WTC11 (cell line): ENCODE data around the gene TYMS. TPM values are rescaled to one million over a fixed set of nuclear protein-coding genes. Genes with fewer than 3 reads are reported as not detected.

ENCODE experiments used
- ATAC-seq: fragments of 200-7000 bp; cut with Tn5 transposase; 2 replicates; pipeline ENCODE4 v1.10.0; 2021; ENCODE audit warnings: mild to moderate bottlenecking, moderate library complexity
- CTCF ChIA-PET: fragments of 300-600 bp; sonication (Branson Sonifier 250); formaldehyde crosslinking; loops from one replicate; lab custom pipeline; 2021; ENCODE audit warnings: antibody characterized with exemption; lab: Charles Lee
- POLR2A ChIA-PET: fragments of 350-600 bp; sonication (Branson Sonifier 250); formaldehyde crosslinking; loops from one replicate; lab custom pipeline; 2021; ENCODE audit warnings: antibody characterized with exemption; lab: Charles Lee
- DNase-seq: peaks from one replicate; pipeline ENCODE4 v3.0.0; 2021; ENCODE audit warnings: low spot score
- H3K27ac Mint-ChIP-seq: 2 replicates; pipeline ENCODE4 v1.8.0; 2021; ENCODE audit warnings: mixed read lengths
- H3K27me3 Mint-ChIP-seq: 2 replicates; pipeline ENCODE4 v1.8.0; 2021; ENCODE audit warnings: low read depth, mild to moderate bottlenecking, moderate library complexity, mixed read lengths
- H3K36me3 Mint-ChIP-seq: 2 replicates; pipeline ENCODE4 v1.8.0; 2021; ENCODE audit warnings: mixed read lengths
- H3K4me1 Mint-ChIP-seq: 2 replicates; pipeline ENCODE4 v1.8.0; 2022; ENCODE audit warnings: mixed read lengths
- H3K4me3 Mint-ChIP-seq: 2 replicates; pipeline ENCODE4 v1.8.0; 2021; ENCODE audit warnings: mild to moderate bottlenecking, moderate library complexity, mixed read lengths
- H3K9me3 Mint-ChIP-seq: 2 replicates; pipeline ENCODE4 v1.8.0; 2021; ENCODE audit warnings: mixed read lengths
- AR ChIP-seq: fragments of 250-450 bp; sonication (Bioruptor Pico); IDR thresholded peaks from 2 replicates; pipeline ENCODE4 v1.9.0; 2021; ENCODE audit warnings: mild to moderate bottlenecking
- CTCF ChIP-seq: fragments of 200-600 bp; IDR thresholded peaks from 2 replicates; pipeline ENCODE4 v1.8.0; 2022; ENCODE audit warnings: antibody characterized with exemption
- EMX1 ChIP-seq: fragments of 250-450 bp; sonication (Bioruptor Pico); IDR thresholded peaks from 2 replicates; pipeline ENCODE4 v1.8.0; 2021; ENCODE audit warnings: mild to moderate bottlenecking
- GTF2I ChIP-seq: fragments of 250-450 bp; sonication (Bioruptor Pico); conservative IDR thresholded peaks from 2 replicates; pipeline ENCODE4 v1.4.0; 2021; ENCODE audit warnings: mild to moderate bottlenecking
- MLX ChIP-seq: sonication (generic); formaldehyde crosslinking; IDR thresholded peaks from 2 replicates; pipeline ENCODE4 v1.8.1; 2023; ENCODE audit warnings: mild to moderate bottlenecking, missing genetic modification reagents, moderate library complexity
- SMAD3 ChIP-seq: sonication (generic); formaldehyde crosslinking; IDR thresholded peaks from 2 replicates; pipeline ENCODE4 v1.8.0; 2022; ENCODE audit warnings: missing genetic modification reagents, mild to moderate bottlenecking, borderline replicate concordance
- SOX15 ChIP-seq: fragments of 250-450 bp; sonication (Bioruptor Pico); IDR thresholded peaks from 2 replicates; pipeline ENCODE4 v1.9.0; 2021; ENCODE audit warnings: mild to moderate bottlenecking
- SP1 ChIP-seq: sonication (generic); formaldehyde crosslinking; conservative IDR thresholded peaks from 2 replicates; pipeline ENCODE4 v1.8.1; 2022; ENCODE audit warnings: missing genetic modification reagents
- STAT6 ChIP-seq: sonication (generic); formaldehyde crosslinking; conservative IDR thresholded peaks from 2 replicates; pipeline ENCODE4 v1.8.1; 2023; ENCODE audit warnings: mild to moderate bottlenecking, low read depth, missing genetic modification reagents, moderate library complexity
- ZBTB21 ChIP-seq: sonication (generic); formaldehyde crosslinking; IDR thresholded peaks from 2 replicates; pipeline ENCODE4 v1.8.1; 2023; ENCODE audit warnings: mild to moderate bottlenecking, missing genetic modification reagents, borderline replicate concordance
- ZNF396 ChIP-seq: fragments of 250-450 bp; sonication (Bioruptor Pico); IDR thresholded peaks from 2 replicates; pipeline ENCODE4 v1.8.0; 2021; ENCODE audit warnings: mild to moderate bottlenecking, moderate library complexity, borderline replicate concordance
- ZNF416 ChIP-seq: fragments of 250-450 bp; sonication (Bioruptor Pico); IDR thresholded peaks from 2 replicates; pipeline ENCODE4 v1.9.0; 2021; ENCODE audit warnings: mild to moderate bottlenecking, inconsistent platforms
- total RNA-seq: library from RNA; stranded (reverse); gene quantifications from 3 replicates; pipeline ENCODE4 v1.2.3, GENCODE V29; 2021
- TF ChIP-seq, protein P1 (sequence below): sonication (generic); formaldehyde crosslinking; IDR thresholded peaks from 2 replicates; pipeline ENCODE4 v1.8.1; 2022; ENCODE audit warnings: mild to moderate bottlenecking, moderate library complexity, missing genetic modification reagents
- TF ChIP-seq, protein P2 (sequence below): sonication (generic); formaldehyde crosslinking; IDR thresholded peaks from 2 replicates; pipeline ENCODE4 v1.8.1; 2023; ENCODE audit warnings: mild to moderate bottlenecking, missing genetic modification reagents
- TF ChIP-seq, protein P3 (sequence below): fragments of 250-450 bp; sonication (Bioruptor Pico); conservative IDR thresholded peaks from 2 replicates; pipeline ENCODE4 v1.9.0; 2021; ENCODE audit warnings: mild to moderate bottlenecking

TYMS gene
- total RNA-seq, 1 experiment from 2014 or later = 86.4 TPM

DNA sequence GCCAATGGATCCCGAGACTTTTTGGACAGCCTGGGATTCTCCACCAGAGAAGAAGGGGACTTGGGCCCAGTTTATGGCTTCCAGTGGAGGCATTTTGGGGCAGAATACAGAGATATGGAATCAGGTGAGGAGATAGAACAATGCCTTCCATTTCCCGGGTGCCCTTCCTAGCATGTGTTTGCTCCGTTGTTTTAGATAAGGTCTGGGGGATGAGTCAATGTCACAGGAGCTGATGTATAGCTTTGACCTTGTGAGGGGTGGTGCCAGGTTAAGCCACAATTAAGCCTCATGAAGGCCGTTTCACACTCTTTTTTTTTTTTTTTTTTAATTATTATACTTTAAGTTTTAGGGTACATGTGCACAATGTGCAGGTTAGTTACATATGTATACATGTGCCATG lies 4.7 kb downstream of the TYMS start (continued):
- TF ChIP-seq SMAD3 (CRISPR knock-in tag) = no peak
- TF ChIP-seq, protein P1, sequence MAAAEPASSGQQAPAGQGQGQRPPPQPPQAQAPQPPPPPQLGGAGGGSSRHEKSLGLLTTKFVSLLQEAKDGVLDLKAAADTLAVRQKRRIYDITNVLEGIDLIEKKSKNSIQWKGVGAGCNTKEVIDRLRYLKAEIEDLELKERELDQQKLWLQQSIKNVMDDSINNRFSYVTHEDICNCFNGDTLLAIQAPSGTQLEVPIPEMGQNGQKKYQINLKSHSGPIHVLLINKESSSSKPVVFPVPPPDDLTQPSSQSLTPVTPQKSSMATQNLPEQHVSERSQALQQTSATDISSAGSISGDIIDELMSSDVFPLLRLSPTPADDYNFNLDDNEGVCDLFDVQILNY (CRISPR knock-in tag) = no peak

- ATAC-seq = peak; percentile 94
- Mint-ChIP-seq H3K36me3 (peaks cover 66% of the 10 kb centered on the region), H3K4me1 (no peaks in the 10 kb centered on the region), H3K27ac (no peak overlapping the region), H3K9me3 (peaks cover 14% of the 10 kb centered on the region), H3K27me3 (no peaks in the 10 kb centered on the region), H3K4me3 (no peak overlapping the region)
- POLR2A ChIA-PET = no interaction called here
- CTCF ChIA-PET = interaction anchor here (0.7 to 1.3 kb wide), 13 partner anchors 8 to 173 kb away, joined by 3 to 15 read pairs (median 5); partner anchors contain the start of genes ENOSF1 and TYMS
- TF ChIP-seq, protein P1 (CRISPR knock-in tag) = no peak
- TF ChIP-seq CTCF = peak; percentile 38; the same call in 1 of the 2 replicates
- DNase-seq = peak; percentile 55
Measured at GRCh38 chr18:666177-666576, 8.7 kb downstream of the TYMS start.

DNA sequence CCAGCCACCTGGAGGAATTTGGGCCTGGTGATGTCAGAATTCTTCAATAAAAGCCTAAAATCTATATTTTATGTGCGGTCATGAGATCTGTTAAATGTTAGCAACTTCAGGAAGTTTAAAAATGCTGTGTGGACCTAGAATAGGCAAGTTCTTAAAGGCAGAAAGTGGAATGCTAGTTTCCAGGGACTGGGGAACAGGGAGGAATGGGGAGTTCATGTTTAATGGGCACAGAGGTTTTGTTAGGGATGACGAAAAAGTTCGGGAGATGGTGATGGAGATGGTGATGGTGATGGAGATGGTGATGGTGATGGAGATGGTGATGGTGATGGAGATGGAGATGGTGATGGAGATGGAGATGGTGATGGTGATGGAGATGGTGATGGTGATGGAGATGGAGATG lies 9.2 kb downstream of the TYMS start:
- ChIA-PET POLR2A (no interaction called here), CTCF (interaction anchor here (0.8 to 1.3 kb wide), 12 partner anchors 9 to 173 kb away, joined by 3 to 15 read pairs (median 6); partner anchors contain the start of genes ENOSF1 and TYMS)
- Mint-ChIP-seq H3K27ac (no peak overlapping the region), H3K4me1 (no peaks in the 10 kb centered on the region), H3K27me3 (no peaks in the 10 kb centered on the region), H3K4me3 (no peak overlapping the region), H3K36me3 (peaks cover 65% of the 10 kb centered on the region), H3K9me3 (peaks cover 10% of the 10 kb centered on the region)
- TF ChIP-seq EMX1 (no peak), ZNF396 (CRISPR knock-in tag) (no peak), SOX15 (CRISPR knock-in tag) (no peak)
- TF ChIP-seq, protein P2, sequence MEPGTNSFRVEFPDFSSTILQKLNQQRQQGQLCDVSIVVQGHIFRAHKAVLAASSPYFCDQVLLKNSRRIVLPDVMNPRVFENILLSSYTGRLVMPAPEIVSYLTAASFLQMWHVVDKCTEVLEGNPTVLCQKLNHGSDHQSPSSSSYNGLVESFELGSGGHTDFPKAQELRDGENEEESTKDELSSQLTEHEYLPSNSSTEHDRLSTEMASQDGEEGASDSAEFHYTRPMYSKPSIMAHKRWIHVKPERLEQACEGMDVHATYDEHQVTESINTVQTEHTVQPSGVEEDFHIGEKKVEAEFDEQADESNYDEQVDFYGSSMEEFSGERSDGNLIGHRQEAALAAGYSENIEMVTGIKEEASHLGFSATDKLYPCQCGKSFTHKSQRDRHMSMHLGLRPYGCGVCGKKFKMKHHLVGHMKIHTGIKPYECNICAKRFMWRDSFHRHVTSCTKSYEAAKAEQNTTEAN (CRISPR knock-in tag) = no peak
- DNase-seq (no peak), ATAC-seq (no peak)

GRCh38 chr18:668260-668659 lies 10.8 kb downstream of the TYMS start:
- no peaks in the 10 kb centered on the region for H3K4me1 Mint-ChIP-seq
- peaks cover 63% of the 10 kb centered on the region for H3K36me3 Mint-ChIP-seq
- POLR2A ChIA-PET = no interaction called here
- peaks cover 6% of the 10 kb centered on the region for H3K9me3 Mint-ChIP-seq
- H3K27ac Mint-ChIP-seq = no peak overlapping the region
- ATAC-seq (no peak), DNase-seq (no peak)
- CTCF ChIA-PET = interaction anchor here (1.2 kb wide), 1 partner anchor 171 kb away, joined by 4 read pairs; no protein-coding TSS in a partner anchor
- H3K27me3 Mint-ChIP-seq = no peaks in the 10 kb centered on the region
- H3K4me3 Mint-ChIP-seq = no peak overlapping the region
- TF ChIP-seq MLX (CRISPR knock-in tag) (no peak), ZNF396 (CRISPR knock-in tag) (no peak), GTF2I (CRISPR knock-in tag) (no peak), AR (CRISPR knock-in tag) (no peak), STAT6 (CRISPR knock-in tag) (no peak), SP1 (no peak), ZNF416 (CRISPR knock-in tag) (no peak), ZBTB21 (CRISPR knock-in tag) (no peak)
- TF ChIP-seq, protein P3, sequence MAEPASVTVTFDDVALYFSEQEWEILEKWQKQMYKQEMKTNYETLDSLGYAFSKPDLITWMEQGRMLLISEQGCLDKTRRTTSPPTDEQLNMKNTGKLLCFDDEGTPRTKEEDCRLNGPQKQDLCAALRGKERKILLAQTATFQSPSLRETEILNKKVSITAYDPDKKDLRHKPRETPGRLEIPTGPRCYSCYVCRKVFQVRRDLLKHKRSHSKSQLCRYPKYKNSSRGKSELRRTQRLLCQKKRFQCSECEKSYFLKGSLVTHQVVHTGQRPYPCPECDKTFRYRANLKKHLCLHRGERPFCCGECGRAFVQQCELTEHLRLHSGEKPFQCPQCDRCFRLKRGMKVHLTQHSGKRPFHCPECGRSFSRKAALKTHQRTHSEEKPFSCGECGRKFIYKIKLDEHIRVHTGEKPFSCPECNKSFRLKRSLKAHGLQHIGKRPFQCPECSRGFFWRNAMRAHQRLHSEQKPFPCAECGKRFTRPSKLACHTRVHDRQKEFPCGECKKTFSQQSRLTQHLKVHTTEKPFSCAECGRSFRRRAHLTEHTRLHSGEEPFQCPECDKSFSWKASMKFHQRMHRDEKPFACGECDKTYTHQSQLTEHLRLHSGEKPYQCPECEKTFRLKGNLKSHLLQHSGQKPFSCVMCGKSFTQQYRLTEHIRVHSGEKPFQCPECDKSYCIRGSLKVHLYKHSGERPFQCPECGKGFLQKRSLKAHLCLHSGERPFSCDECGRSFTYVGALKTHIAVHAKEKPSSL (CRISPR knock-in tag) = no peak
